Measurements from ENCODE around the gene SPAG16. TPM values are rescaled to one million over a fixed set of nuclear protein-coding genes. Genes with fewer than 3 reads are reported as not detected.

The SPAG16 gene
- total and polyA plus RNA-seq, 2 of the 13 experiments (the other 11 are each of a cell fraction or from before 2014, with no cell fraction given), result 9.6 to 26.5 TPM

GRCh38 chr2:213284105-213285090, at the start of gene SPAG16 (continued):
- TF ChIP-seq ZBTB40 (IDR thresholded peaks at IDR 0.05) (no peak), ZBTB40 (CRISPR knock-in tag; IDR thresholded peaks at IDR 0.05) (peak; percentile 89; the same call in 1 of the 2 replicates), ZNF292 (CRISPR knock-in tag; IDR thresholded peaks at IDR 0.05; ENCODE audit: borderline replicate concordance, low read depth) (peak; percentile 86), SNAI1 (CRISPR knock-in tag; IDR thresholded peaks at IDR 0.05; ENCODE audit: borderline replicate concordance) (peak; percentile 80; the same call in 1 of the 2 replicates), ZNF619 (CRISPR knock-in tag; IDR thresholded peaks at IDR 0.05) (peak; percentile 94; the same call in 1 of the 2 replicates), CEBPZ (IDR thresholded peaks at IDR 0.05; ENCODE audit: low read length) (no peak), TCF12 (IDR thresholded peaks at IDR 0.05) (no peak), TCF12 (CRISPR knock-in tag; IDR thresholded peaks at IDR 0.05) (peak; percentile 49), NFIC (IDR thresholded peaks at IDR 0.05; ENCODE audit: low read length) (no peak), ZNF10 (CRISPR knock-in tag; IDR thresholded peaks at IDR 0.05; ENCODE audit: borderline replicate concordance, low read depth) (no peak), CREB1 (IDR thresholded peaks at IDR 0.05) (peak; percentile 78), CREB1 (CRISPR knock-in tag; IDR thresholded peaks at IDR 0.05) (peak; percentile 66), SMAD1 (CRISPR knock-in tag; IDR thresholded peaks at IDR 0.05; ENCODE audit: borderline replicate concordance, low read depth) (peak; percentile 98), KDM5B (CRISPR knock-in tag; IDR thresholded peaks at IDR 0.05; ENCODE audit: borderline replicate concordance) (peak; percentile 98; the same call in 1 of the 2 replicates), ZNF382 (CRISPR knock-in tag; IDR thresholded peaks at IDR 0.05; ENCODE audit: borderline replicate concordance) (no peak), ZSCAN22 (CRISPR knock-in tag; IDR thresholded peaks at IDR 0.05) (peak; percentile 69; the same call in 1 of the 2 replicates), XBP1 (CRISPR knock-in tag; IDR thresholded peaks at IDR 0.05) (no peak)
